NCI-H1105 (cell line): ENCODE results near the gene PIK3AP1.
"Not testable (repeated sequence)": the region's sequence is repeated elsewhere in the genome, so short reads cannot be mapped to it uniquely, and the experiment has no call there.

Experiments
- DNase-seq: peaks from one replicate; lab custom pipeline; 2025; lab: John Stamatoyannopoulos, UW

PIK3AP1 gene

GRCh38 chr10:96696845-96697425, 23.4 kb downstream of the PIK3AP1 start:
- DNase-seq: no peak

- no peak for DNase-seq
These were observed 24.2 kb downstream of the PIK3AP1 start for GRCh38 chr10:96695975-96696634.

- no peak for DNase-seq
These were observed 24.9 kb downstream of the PIK3AP1 start for GRCh38 chr10:96695366-96695765.

GRCh38 chr10:96693431-96693830, 26.9 kb downstream of the PIK3AP1 start:
- DNase-seq: no peak

GRCh38 chr10:96692427-96692826, 27.9 kb downstream of the PIK3AP1 start:
- no peak for DNase-seq

GRCh38 chr10:96691761-96692160, 28.6 kb downstream of the PIK3AP1 start:
- no peak for DNase-seq

- no peak for DNase-seq
These were observed 29.3 kb downstream of the PIK3AP1 start for GRCh38 chr10:96690755-96691730.

- no peak for DNase-seq
These were observed 31.5 kb downstream of the PIK3AP1 start for GRCh38 chr10:96688789-96689188.

- no peak for DNase-seq
These were observed 32.8 kb downstream of the PIK3AP1 start for GRCh38 chr10:96687317-96688012.

- no peak for DNase-seq
These were observed 33.8 kb downstream of the PIK3AP1 start for GRCh38 chr10:96686514-96686913.

- DNase-seq: no peak
These were observed 35.0 kb downstream of the PIK3AP1 start for GRCh38 chr10:96685306-96685705.

GRCh38 chr10:96684826-96685225, 35.5 kb downstream of the PIK3AP1 start:
- no peak for DNase-seq

GRCh38 chr10:96683710-96684109, 36.6 kb downstream of the PIK3AP1 start:
- DNase-seq: no peak

GRCh38 chr10:96683065-96683464, 37.2 kb downstream of the PIK3AP1 start:
- DNase-seq: no peak

GRCh38 chr10:96681524-96681923, 38.8 kb downstream of the PIK3AP1 start:
- no peak for DNase-seq

GRCh38 chr10:96680463-96680862, 39.9 kb downstream of the PIK3AP1 start:
- DNase-seq: not testable (repeated sequence)

- DNase-seq: no peak
These were observed 41.6 kb downstream of the PIK3AP1 start for GRCh38 chr10:96678725-96679124.

- no peak for DNase-seq
These were observed 43.8 kb downstream of the PIK3AP1 start for GRCh38 chr10:96676272-96677112.

- DNase-seq: no peak
These were observed 44.5 kb downstream of the PIK3AP1 start for GRCh38 chr10:96675846-96676245.

- no peak for DNase-seq
These were observed 46.8 kb downstream of the PIK3AP1 start for GRCh38 chr10:96673318-96674099.
